Suprapubic skin (tissue), 4 donors: Measurements from ENCODE around the gene NPW. TPM values are rescaled to one million over a fixed set of nuclear protein-coding genes. Genes with fewer than 3 reads are reported as not detected.
A peak's percentile ranks its signal among the peaks of the same experiment; 100 is the strongest.

Experiments used
- DNase-seq, 2 donors: peaks; one replicate each; pipeline ENCODE4 v3.0.0-alpha.2; 2019; ENCODE audit warnings: low spot score in 2 of 2
- H3K27ac ChIP-seq: fragments of 200-600 bp; sonication (generic); one replicate; pipeline ENCODE4 v1.5.1; 2019
- H3K27me3 ChIP-seq: fragments of 200-600 bp; sonication (generic); one replicate; pipeline ENCODE4 v1.5.1; 2019
- H3K36me3 ChIP-seq: fragments of 200-600 bp; sonication (generic); one replicate; pipeline ENCODE4 v1.5.1; 2019
- H3K4me1 ChIP-seq: fragments of 200-600 bp; sonication (generic); one replicate; pipeline ENCODE4 v1.5.1; 2019
- H3K4me3 ChIP-seq: fragments of 200-600 bp; sonication (generic); one replicate; pipeline ENCODE4 v1.5.1; 2019; ENCODE audit warnings: mild to moderate bottlenecking
- H3K9me3 ChIP-seq: fragments of 200-600 bp; sonication (generic); one replicate; pipeline ENCODE4 v1.5.1; 2019
- CTCF ChIP-seq, 2 donors: fragments of 200-600 bp in 1 of 2; fragments of 450-650 bp in 1 of 2; sonication (generic) in 1 of 2; IDR thresholded peaks; one replicate each; pipeline ENCODE4 v1.5.1; 2016 to 2019; ENCODE audit warnings: antibody characterized with exemption in 2 of 2, mild to moderate bottlenecking in 1 of 2, moderate library complexity in 1 of 2
- EP300 ChIP-seq: sonication (generic); formaldehyde crosslinking; IDR thresholded peaks from one replicate; pipeline ENCODE4 v1.6.1; 2017; ENCODE audit warnings: antibody characterized with exemption
- POLR2A ChIP-seq, 2 donors: fragments of 450-650 bp; IDR thresholded peaks; one replicate each; pipeline ENCODE4 v1.6.1; 2017; ENCODE audit warnings: antibody characterized with exemption in 2 of 2, mild to moderate bottlenecking in 2 of 2, moderate library complexity in 2 of 2
- POLR2AphosphoS5 ChIP-seq, 3 donors: sonication (generic); formaldehyde crosslinking; IDR thresholded peaks; one replicate each; pipeline ENCODE4 v1.6.1; 2017; ENCODE audit warnings: antibody characterized with exemption in 3 of 3
- WGBS: methylation state at CpG from one replicate; pipeline ENCODE4 v1.1.5; 2018; 5-methylcytosine and 5-hydroxymethylcytosine counted together
- total RNA-seq, 4 donors: library from RNA; depleted of rRNA; stranded (reverse); fragments of >200 nt; gene quantifications; one replicate each; pipeline ENCODE4 v1.1.0, GENCODE V29; 2016

Gene NPW
- total RNA-seq, 4 donors from 2014 or later: 0.65 to 5.6 (median 3.0) TPM; not detected in 1

- Histone ChIP-seq H3K4me3 (no peak overlapping the region), H3K27me3 (no peaks in the 10 kb centered on the region), H3K27ac (no peak overlapping the region), H3K9me3 (no peaks in the 10 kb centered on the region), H3K36me3 (peaks cover 52% of the 10 kb centered on the region), H3K4me1 (peaks cover 53% of the 10 kb centered on the region)
- DNase-seq: no peak
- no peak for TF ChIP-seq POLR2A (IDR thresholded peaks at IDR 0.05)
- no peak for TF ChIP-seq EP300
- no peak for TF ChIP-seq CTCF (IDR thresholded peaks at IDR 0.05)
- 85% methylated on average over 7 of the region's 8 CpGs for WGBS
These were observed 16.3 kb upstream of the NPW start for GRCh38 chr16:2003231-2003826.

GRCh38 chr16:2003827-2004641 lies 15.6 kb upstream of the NPW start:
- TF ChIP-seq POLR2A (IDR thresholded peaks at IDR 0.05) (no peak), CTCF (IDR thresholded peaks at IDR 0.05) (peak; percentile 77 to 96)
- H3K9me3 ChIP-seq: no peaks in the 10 kb centered on the region
- WGBS: 13% methylated on average over 6 of the region's 36 CpGs
- peaks cover 58% of the 10 kb centered on the region for H3K4me1 ChIP-seq
- peaks cover 45% of the 10 kb centered on the region for H3K36me3 ChIP-seq
- peak; percentile 91 to 93 for DNase-seq
- H3K4me3 ChIP-seq: peak overlapping the region; percentile 6
- H3K27ac ChIP-seq: no peak overlapping the region
- no peaks in the 10 kb centered on the region for H3K27me3 ChIP-seq

- H3K36me3 ChIP-seq: peaks cover 36% of the 10 kb centered on the region
- WGBS: 72% methylated on average over 9 of the region's 34 CpGs
- no peak for TF ChIP-seq POLR2A (IDR thresholded peaks at IDR 0.05)
- TF ChIP-seq EP300: no peak
- TF ChIP-seq CTCF (IDR thresholded peaks at IDR 0.05): no peak
- TF ChIP-seq POLR2AphosphoS5 (IDR thresholded peaks at IDR 0.05): no peak
- no peaks in the 10 kb centered on the region for H3K27me3 ChIP-seq
- DNase-seq: no peak
- peaks cover 59% of the 10 kb centered on the region for H3K4me1 ChIP-seq
- no peaks in the 10 kb centered on the region for H3K9me3 ChIP-seq
- H3K4me3 ChIP-seq: no peak overlapping the region
- no peak overlapping the region for H3K27ac ChIP-seq
These were observed 14.6 kb upstream of the NPW start for GRCh38 chr16:2004795-2005517.

- peaks cover 66% of the 10 kb centered on the region for H3K4me1 ChIP-seq
- peaks cover 29% of the 10 kb centered on the region for H3K36me3 ChIP-seq
These were observed 13.9 kb upstream of the NPW start for GRCh38 chr16:2005646-2006045.

More at GRCh38 chr16:2005646-2006045, 13.9 kb upstream of the NPW start:
- Histone ChIP-seq H3K27me3 (no peaks in the 10 kb centered on the region), H3K9me3 (no peaks in the 10 kb centered on the region), H3K27ac (no peak overlapping the region), H3K4me3 (no peak overlapping the region)
- TF ChIP-seq EP300: no peak
- TF ChIP-seq POLR2AphosphoS5 (IDR thresholded peaks at IDR 0.05): no peak
- no peak for TF ChIP-seq CTCF (IDR thresholded peaks at IDR 0.05)
- TF ChIP-seq POLR2A (IDR thresholded peaks at IDR 0.05): no peak
- WGBS: 68% methylated on average over 8 of the region's 21 CpGs
- DNase-seq: no peak
